Chondrocyte (in vitro differentiated cells): ENCODE data around the gene PALLD. TPM values are rescaled to one million over a fixed set of nuclear protein-coding genes. Genes with fewer than 3 reads are reported as not detected.

Experiments
- DNase-seq: peaks from one replicate; pipeline ENCODE4 v3.0.0; 2021; ENCODE audit warnings: mixed read lengths, low spot score
- H3K27ac Mint-ChIP-seq: one replicate; pipeline ENCODE4 v1.8.0; 2021; ENCODE audit warnings: mild to moderate bottlenecking, moderate library complexity, mixed read lengths; ENCODE audit not compliant: unreplicated experiment
- H3K27me3 Mint-ChIP-seq: 2 replicates; pipeline ENCODE4 v1.8.0; 2021; ENCODE audit warnings: low read depth, mixed read lengths
- H3K36me3 Mint-ChIP-seq: 2 replicates; pipeline ENCODE4 v1.8.0; 2021; ENCODE audit warnings: low read depth, mixed read lengths
- H3K4me1 Mint-ChIP-seq: 2 replicates; pipeline ENCODE4 v1.8.0; 2021; ENCODE audit warnings: low read depth, mild to moderate bottlenecking, mixed read lengths
- H3K4me3 Mint-ChIP-seq: one replicate; pipeline ENCODE4 v1.8.0; 2021; ENCODE audit warnings: mild to moderate bottlenecking, moderate library complexity, mixed read lengths; ENCODE audit not compliant: unreplicated experiment
- H3K9me3 Mint-ChIP-seq: 2 replicates; pipeline ENCODE4 v1.8.0; 2021; ENCODE audit warnings: low read depth, mixed read lengths
- CTCF ChIP-seq: fragments of 200-600 bp; sonication (generic); IDR thresholded peaks from 2 replicates; pipeline ENCODE4 v1.5.0; 2021; ENCODE audit warnings: antibody characterized with exemption, mild to moderate bottlenecking, moderate library complexity
- total RNA-seq: library from RNA; stranded (reverse); gene quantifications from 3 replicates; pipeline ENCODE4 v1.2.1, GENCODE V29; 2021

Gene PALLD
- total RNA-seq, 1 donor from 2014 or later, result 900 TPM

GRCh38 chr4:168716406-168717129 is 219.7 kb downstream of the PALLD start:
- no peak overlapping the region for H3K4me3 Mint-ChIP-seq
- H3K27me3 Mint-ChIP-seq, result no peaks in the 10 kb centered on the region
- no peak for TF ChIP-seq CTCF
- H3K4me1 Mint-ChIP-seq, result peaks cover 77% of the 10 kb centered on the region
- H3K27ac Mint-ChIP-seq, result peak overlapping the region; percentile 89
- peaks cover 4% of the 10 kb centered on the region for H3K9me3 Mint-ChIP-seq
- H3K36me3 Mint-ChIP-seq, result peaks cover 45% of the 10 kb centered on the region
- DNase-seq, result no peak

- peak overlapping the region; percentile 89 for H3K27ac Mint-ChIP-seq
- peaks cover 4% of the 10 kb centered on the region for H3K9me3 Mint-ChIP-seq
- H3K4me1 Mint-ChIP-seq, result peaks cover 77% of the 10 kb centered on the region
- peak overlapping the region; percentile 20 for H3K4me3 Mint-ChIP-seq
- no peak for DNase-seq
- H3K36me3 Mint-ChIP-seq, result peaks cover 41% of the 10 kb centered on the region
- no peak for TF ChIP-seq CTCF
- no peaks in the 10 kb centered on the region for H3K27me3 Mint-ChIP-seq
Observed at GRCh38 chr4:168717847-168718246, 221.0 kb downstream of the PALLD start.

DNA sequence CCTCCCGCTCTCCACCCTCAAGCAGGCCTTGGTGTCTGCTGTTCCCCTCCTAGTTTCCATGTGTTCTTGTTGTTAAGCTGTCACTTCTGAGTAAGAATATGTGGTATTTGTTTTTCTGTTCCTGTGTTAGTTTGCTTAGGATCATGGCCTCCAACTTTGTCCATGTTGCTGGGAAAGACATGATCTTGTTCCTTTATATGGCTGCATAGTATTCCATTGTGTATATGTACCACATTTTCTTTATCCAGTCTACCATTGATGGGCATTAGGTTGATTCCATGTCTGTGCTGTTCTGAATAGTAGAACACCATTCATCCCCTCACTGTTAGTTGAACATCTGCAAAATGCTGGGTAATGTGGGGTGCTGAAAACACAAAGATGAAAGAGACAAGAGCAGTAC is 222.9 kb downstream of the PALLD start:
- peak overlapping the region; percentile 39 for H3K27ac Mint-ChIP-seq
- no peak for DNase-seq
- H3K9me3 Mint-ChIP-seq, result peaks cover 4% of the 10 kb centered on the region
- no peak overlapping the region for H3K4me3 Mint-ChIP-seq
- peaks cover 81% of the 10 kb centered on the region for H3K4me1 Mint-ChIP-seq
- peaks cover 33% of the 10 kb centered on the region for H3K36me3 Mint-ChIP-seq
- H3K27me3 Mint-ChIP-seq, result no peaks in the 10 kb centered on the region
- TF ChIP-seq CTCF, result no peak

DNA sequence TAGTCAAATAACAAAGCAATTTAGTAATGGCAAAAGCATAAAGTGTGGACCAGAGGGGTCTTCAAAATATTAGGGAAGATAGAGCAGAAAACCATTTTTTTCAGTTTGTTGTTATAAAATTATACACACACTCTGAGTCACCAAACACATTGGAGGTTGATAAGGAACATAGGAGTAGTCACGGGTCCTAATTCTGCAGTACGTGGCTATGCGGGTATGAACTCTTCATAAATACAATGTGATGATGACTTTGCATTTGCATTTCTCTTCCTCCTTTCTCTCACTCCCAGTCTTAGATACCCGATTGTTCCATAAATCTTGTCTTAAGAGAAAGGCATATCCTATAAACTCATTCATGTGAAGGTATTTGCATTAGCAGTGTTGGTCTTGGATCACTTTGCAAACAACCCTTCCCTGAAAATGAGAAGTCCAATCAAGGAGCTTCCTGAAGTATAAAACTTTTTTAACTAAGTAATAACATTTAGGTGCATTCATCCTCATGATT is 223.6 kb downstream of the PALLD start:
- Mint-ChIP-seq H3K27ac (peak overlapping the region; percentile 24), H3K4me3 (no peak overlapping the region), H3K27me3 (no peaks in the 10 kb centered on the region), H3K9me3 (peaks cover 4% of the 10 kb centered on the region), H3K36me3 (peaks cover 29% of the 10 kb centered on the region), H3K4me1 (peaks cover 80% of the 10 kb centered on the region)
- no peak for DNase-seq
- TF ChIP-seq CTCF, result no peak

DNA sequence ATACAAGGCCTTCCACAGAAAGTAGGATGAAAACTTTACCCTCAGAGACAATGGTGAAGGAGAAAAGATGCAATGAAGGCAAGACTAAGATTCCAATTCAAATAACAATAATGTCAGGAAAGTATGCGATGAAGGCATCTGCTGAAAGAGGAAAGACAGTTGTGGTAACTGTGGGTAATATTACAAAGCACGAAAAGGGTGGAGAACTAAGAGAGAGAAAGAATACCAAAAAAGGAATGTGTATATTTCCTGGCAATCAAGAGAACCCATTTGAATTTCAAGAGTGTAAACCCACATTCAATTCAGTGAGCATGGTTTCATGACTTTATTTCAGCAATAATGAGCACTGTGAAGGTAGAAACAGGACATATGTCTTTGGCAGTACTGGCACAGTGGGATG is 225.5 kb downstream of the PALLD start:
- Mint-ChIP-seq H3K4me1 (peaks cover 77% of the 10 kb centered on the region), H3K27ac (peak overlapping the region; percentile 87), H3K36me3 (peaks cover 36% of the 10 kb centered on the region), H3K9me3 (peaks cover 8% of the 10 kb centered on the region), H3K27me3 (no peaks in the 10 kb centered on the region), H3K4me3 (no peak overlapping the region)
- no peak for DNase-seq
- no peak for TF ChIP-seq CTCF
